SK-N-SH (cell line): ENCODE measurements around the gene PRR33.

Experiments
- RAD21 ChIP-seq: IDR thresholded peaks from 2 replicates; pipeline ENCODE4 v1.6.1; 2012; ENCODE audit warnings: mild to moderate bottlenecking, low read length
- RCOR1 ChIP-seq: fragments of 150-350 bp; IDR thresholded peaks from 2 replicates; pipeline ENCODE4 v1.6.1; 2017; ENCODE audit warnings: antibody characterized with exemption, low read length
- RFX5 ChIP-seq: IDR thresholded peaks from 2 replicates; pipeline ENCODE4 v1.6.1; 2012; ENCODE audit warnings: mild to moderate bottlenecking, improper control_type of control experiment, low read length
- RXRA ChIP-seq: IDR thresholded peaks from 2 replicates; pipeline ENCODE4 v1.4.0; 2012; ENCODE audit warnings: low read depth, mild to moderate bottlenecking, borderline replicate concordance
- TAF1 ChIP-seq: IDR thresholded peaks from 2 replicates; pipeline ENCODE4 v1.6.1; 2012; ENCODE audit warnings: low read depth, mild to moderate bottlenecking, low read length, moderate library complexity, borderline replicate concordance
- TF ChIP-seq, protein P1 (sequence below): fragments of 200-600 bp; sonication (generic); IDR thresholded peaks from 2 replicates; pipeline ENCODE4 v1.6.1; 2017; ENCODE audit warnings: antibody characterized with exemption, mild to moderate bottlenecking, moderate library complexity
- TF ChIP-seq, protein P2 (sequence below): IDR thresholded peaks from 2 replicates; pipeline ENCODE4 v1.4.0; 2012; ENCODE audit warnings: low read depth

- TF ChIP-seq RFX5 (no peak), RAD21 (no peak), TAF1 (no peak), RXRA (no peak), RCOR1 (no peak)
- TF ChIP-seq, protein P1, sequence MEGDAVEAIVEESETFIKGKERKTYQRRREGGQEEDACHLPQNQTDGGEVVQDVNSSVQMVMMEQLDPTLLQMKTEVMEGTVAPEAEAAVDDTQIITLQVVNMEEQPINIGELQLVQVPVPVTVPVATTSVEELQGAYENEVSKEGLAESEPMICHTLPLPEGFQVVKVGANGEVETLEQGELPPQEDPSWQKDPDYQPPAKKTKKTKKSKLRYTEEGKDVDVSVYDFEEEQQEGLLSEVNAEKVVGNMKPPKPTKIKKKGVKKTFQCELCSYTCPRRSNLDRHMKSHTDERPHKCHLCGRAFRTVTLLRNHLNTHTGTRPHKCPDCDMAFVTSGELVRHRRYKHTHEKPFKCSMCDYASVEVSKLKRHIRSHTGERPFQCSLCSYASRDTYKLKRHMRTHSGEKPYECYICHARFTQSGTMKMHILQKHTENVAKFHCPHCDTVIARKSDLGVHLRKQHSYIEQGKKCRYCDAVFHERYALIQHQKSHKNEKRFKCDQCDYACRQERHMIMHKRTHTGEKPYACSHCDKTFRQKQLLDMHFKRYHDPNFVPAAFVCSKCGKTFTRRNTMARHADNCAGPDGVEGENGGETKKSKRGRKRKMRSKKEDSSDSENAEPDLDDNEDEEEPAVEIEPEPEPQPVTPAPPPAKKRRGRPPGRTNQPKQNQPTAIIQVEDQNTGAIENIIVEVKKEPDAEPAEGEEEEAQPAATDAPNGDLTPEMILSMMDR = no peak
- TF ChIP-seq, protein P2, sequence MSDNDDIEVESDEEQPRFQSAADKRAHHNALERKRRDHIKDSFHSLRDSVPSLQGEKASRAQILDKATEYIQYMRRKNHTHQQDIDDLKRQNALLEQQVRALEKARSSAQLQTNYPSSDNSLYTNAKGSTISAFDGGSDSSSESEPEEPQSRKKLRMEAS = no peak
Observed at GRCh38 chr11:1890856-1891830, 552 bp downstream of the PRR33 start.
